HL-60 (cell line): ENCODE results near the gene GMDS.

ENCODE experiments used
- DNase-seq, 2 experiments: peaks; one replicate each; pipeline ENCODE4 v3.0.0-alpha.2; 2010 to 2020; ENCODE audit warnings: low read depth in 1 of 2, low spot score in 1 of 2
- H3K27ac ChIP-seq: fragments of 250-450 bp; sonication (Bioruptor Pico); replicated peaks from 2 replicates; pipeline ENCODE4 v1.5.1; 2020; ENCODE audit warnings: mild to moderate bottlenecking, moderate library complexity
- H3K27me3 ChIP-seq: fragments of 250-450 bp; sonication (Bioruptor Pico); 2 replicates; pipeline ENCODE4 v1.5.1; 2021; ENCODE audit warnings: mild to moderate bottlenecking, moderate library complexity; ENCODE audit not compliant: insufficient read depth, poor library complexity, severe bottlenecking
- H3K4me3 ChIP-seq: replicated peaks from 2 replicates; pipeline ENCODE4 v1.5.1; 2011; ENCODE audit warnings: mild to moderate bottlenecking, control low read depth, low read length; ENCODE audit not compliant: insufficient read depth
- GABPA ChIP-seq: IDR thresholded peaks from 2 replicates; pipeline ENCODE4 v1.6.1; 2012; ENCODE audit warnings: low read depth
- POLR2AphosphoS5 ChIP-seq: IDR thresholded peaks from 2 replicates; pipeline ENCODE4 v1.6.1; 2012; ENCODE audit warnings: low read depth
- SPI1 ChIP-seq: IDR thresholded peaks from 2 replicates; pipeline ENCODE4 v1.6.1; 2012; ENCODE audit warnings: low read depth, mild to moderate bottlenecking, borderline replicate concordance
- TF ChIP-seq, protein P1 (sequence below): IDR thresholded peaks from one replicate; pipeline ENCODE4 v1.5.1; 2011; ENCODE audit warnings: low read length, control low read depth, inconsistent platforms; ENCODE audit not compliant: insufficient read depth
- TF ChIP-seq, protein P2 (sequence below): IDR thresholded peaks from 2 replicates; pipeline ENCODE4 v1.6.1; 2012; ENCODE audit warnings: low read depth; ENCODE audit not compliant: insufficient replicate concordance

GMDS gene

DNA sequence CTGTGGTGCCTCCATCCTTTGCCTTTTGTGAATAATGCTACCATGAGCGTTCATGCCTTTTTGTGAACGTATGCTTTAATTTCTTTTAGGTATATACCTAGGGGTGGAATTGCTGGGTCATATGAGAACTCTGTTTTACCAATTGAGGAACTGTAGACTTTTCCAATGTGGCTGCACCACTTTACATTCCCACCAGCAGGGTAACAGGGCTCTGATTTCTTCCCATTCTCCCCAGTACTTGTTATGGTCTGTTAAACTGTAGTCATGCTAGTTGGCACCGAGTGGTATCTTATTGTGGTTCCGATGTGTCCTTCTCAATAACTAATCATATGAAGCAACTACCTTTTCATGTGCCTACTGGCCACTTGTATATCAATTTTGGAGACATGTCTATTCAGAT, 312.1 kb downstream of the GMDS start:
- Histone ChIP-seq H3K27ac (no peak overlapping the region), H3K27me3 (no peaks in the 10 kb centered on the region), H3K4me3 (no peak overlapping the region)
- TF ChIP-seq POLR2AphosphoS5: no peak
- TF ChIP-seq, protein P1, sequence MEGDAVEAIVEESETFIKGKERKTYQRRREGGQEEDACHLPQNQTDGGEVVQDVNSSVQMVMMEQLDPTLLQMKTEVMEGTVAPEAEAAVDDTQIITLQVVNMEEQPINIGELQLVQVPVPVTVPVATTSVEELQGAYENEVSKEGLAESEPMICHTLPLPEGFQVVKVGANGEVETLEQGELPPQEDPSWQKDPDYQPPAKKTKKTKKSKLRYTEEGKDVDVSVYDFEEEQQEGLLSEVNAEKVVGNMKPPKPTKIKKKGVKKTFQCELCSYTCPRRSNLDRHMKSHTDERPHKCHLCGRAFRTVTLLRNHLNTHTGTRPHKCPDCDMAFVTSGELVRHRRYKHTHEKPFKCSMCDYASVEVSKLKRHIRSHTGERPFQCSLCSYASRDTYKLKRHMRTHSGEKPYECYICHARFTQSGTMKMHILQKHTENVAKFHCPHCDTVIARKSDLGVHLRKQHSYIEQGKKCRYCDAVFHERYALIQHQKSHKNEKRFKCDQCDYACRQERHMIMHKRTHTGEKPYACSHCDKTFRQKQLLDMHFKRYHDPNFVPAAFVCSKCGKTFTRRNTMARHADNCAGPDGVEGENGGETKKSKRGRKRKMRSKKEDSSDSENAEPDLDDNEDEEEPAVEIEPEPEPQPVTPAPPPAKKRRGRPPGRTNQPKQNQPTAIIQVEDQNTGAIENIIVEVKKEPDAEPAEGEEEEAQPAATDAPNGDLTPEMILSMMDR: no peak
- TF ChIP-seq GABPA: no peak
- no peak for TF ChIP-seq SPI1
- TF ChIP-seq, protein P2, sequence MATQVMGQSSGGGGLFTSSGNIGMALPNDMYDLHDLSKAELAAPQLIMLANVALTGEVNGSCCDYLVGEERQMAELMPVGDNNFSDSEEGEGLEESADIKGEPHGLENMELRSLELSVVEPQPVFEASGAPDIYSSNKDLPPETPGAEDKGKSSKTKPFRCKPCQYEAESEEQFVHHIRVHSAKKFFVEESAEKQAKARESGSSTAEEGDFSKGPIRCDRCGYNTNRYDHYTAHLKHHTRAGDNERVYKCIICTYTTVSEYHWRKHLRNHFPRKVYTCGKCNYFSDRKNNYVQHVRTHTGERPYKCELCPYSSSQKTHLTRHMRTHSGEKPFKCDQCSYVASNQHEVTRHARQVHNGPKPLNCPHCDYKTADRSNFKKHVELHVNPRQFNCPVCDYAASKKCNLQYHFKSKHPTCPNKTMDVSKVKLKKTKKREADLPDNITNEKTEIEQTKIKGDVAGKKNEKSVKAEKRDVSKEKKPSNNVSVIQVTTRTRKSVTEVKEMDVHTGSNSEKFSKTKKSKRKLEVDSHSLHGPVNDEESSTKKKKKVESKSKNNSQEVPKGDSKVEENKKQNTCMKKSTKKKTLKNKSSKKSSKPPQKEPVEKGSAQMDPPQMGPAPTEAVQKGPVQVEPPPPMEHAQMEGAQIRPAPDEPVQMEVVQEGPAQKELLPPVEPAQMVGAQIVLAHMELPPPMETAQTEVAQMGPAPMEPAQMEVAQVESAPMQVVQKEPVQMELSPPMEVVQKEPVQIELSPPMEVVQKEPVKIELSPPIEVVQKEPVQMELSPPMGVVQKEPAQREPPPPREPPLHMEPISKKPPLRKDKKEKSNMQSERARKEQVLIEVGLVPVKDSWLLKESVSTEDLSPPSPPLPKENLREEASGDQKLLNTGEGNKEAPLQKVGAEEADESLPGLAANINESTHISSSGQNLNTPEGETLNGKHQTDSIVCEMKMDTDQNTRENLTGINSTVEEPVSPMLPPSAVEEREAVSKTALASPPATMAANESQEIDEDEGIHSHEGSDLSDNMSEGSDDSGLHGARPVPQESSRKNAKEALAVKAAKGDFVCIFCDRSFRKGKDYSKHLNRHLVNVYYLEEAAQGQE: no peak
- DNase-seq: no peak

- Histone ChIP-seq H3K4me3 (no peak overlapping the region), H3K27me3 (no peaks in the 10 kb centered on the region), H3K27ac (no peak overlapping the region)
- DNase-seq: no peak
- TF ChIP-seq GABPA (no peak), POLR2AphosphoS5 (no peak), SPI1 (no peak)
- TF ChIP-seq, protein P1: no peak
- TF ChIP-seq, protein P2: no peak
Observed at GRCh38 chr6:1931817-1932216, 313.6 kb downstream of the GMDS start.

DNA sequence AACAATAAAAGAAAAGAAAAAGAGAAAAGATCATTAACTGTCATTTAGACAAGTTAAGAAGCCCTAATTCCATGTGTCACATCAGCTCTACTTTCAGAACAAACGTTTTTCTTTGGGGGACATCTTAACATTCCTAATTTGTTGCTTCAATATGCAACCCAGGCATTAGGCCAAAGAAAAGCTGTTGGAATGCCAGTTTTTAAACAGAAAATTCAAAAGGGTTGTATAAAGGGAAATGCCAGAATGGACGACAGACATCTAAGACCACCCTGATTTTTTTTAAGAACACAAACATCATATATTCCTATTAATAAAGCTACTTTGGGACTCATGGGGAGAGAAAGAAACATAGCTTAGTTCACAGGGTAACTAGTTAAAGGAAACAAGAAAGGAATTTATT, 315.0 kb downstream of the GMDS start:
- Histone ChIP-seq H3K4me3 (no peak overlapping the region), H3K27me3 (no peaks in the 10 kb centered on the region), H3K27ac (no peak overlapping the region)
- no peak for DNase-seq
- TF ChIP-seq SPI1: no peak
- TF ChIP-seq GABPA: no peak
- TF ChIP-seq POLR2AphosphoS5: no peak
- TF ChIP-seq, protein P2: no peak
- TF ChIP-seq, protein P1: no peak
